ES-I3 (cell line): Measurements from ENCODE around the gene R3HDM1.
A peak's percentile ranks its signal among the peaks of the same experiment; 100 is the strongest.
"Not testable (repeated sequence)": the region's sequence is repeated elsewhere in the genome, so short reads cannot be mapped to it uniquely, and the experiment has no call there.

Source experiments
- H3K36me3 ChIP-seq: 2 replicates; pipeline ENCODE4 v1.6.1; 2013; ENCODE audit warnings: mild to moderate bottlenecking, low read length, control low read depth, moderate library complexity; ENCODE audit not compliant: insufficient read depth
- H3K4me1 ChIP-seq: 2 replicates; pipeline ENCODE4 v1.6.1; 2013; ENCODE audit warnings: mild to moderate bottlenecking, control low read depth, low read length; ENCODE audit not compliant: insufficient read depth
- H3K9ac ChIP-seq: 2 replicates; pipeline ENCODE4 v1.6.1; 2013; ENCODE audit warnings: low read depth, mild to moderate bottlenecking, low read length, moderate library complexity
- H3K9me3 ChIP-seq: 2 replicates; pipeline ENCODE4 v1.6.1; 2013; ENCODE audit warnings: mild to moderate bottlenecking, low read length, moderate library complexity; ENCODE audit not compliant: control insufficient read depth, insufficient read depth

R3HDM1 gene

GRCh38 chr2:135531231-135532197 lies at the start of gene R3HDM1:
Gene R3HDM1 (plus strand): TSS chr2:135531484. CDS start chr2:135604846, 73,362 bp downstream.
- Histone ChIP-seq H3K9me3 (no peaks in the 10 kb centered on the region), H3K4me1 (no peaks in the 10 kb centered on the region), H3K36me3 (no peaks in the 10 kb centered on the region), H3K9ac (peak within 1 kb of the TSS; percentile 93)

- Histone ChIP-seq H3K36me3 (no peaks in the 10 kb centered on the region), H3K9me3 (peaks cover 6% of the 10 kb centered on the region; the same call in 1 of the 2 replicates), H3K4me1 (no peaks in the 10 kb centered on the region), H3K9ac (no peak overlapping the region)
Measured at GRCh38 chr2:135485441-135485840, 45.8 kb upstream of the R3HDM1 start.

GRCh38 chr2:135490376-135490775 lies 40.9 kb upstream of the R3HDM1 start:
- Histone ChIP-seq H3K4me1 (no peaks in the 10 kb centered on the region), H3K36me3 (no peaks in the 10 kb centered on the region), H3K9ac (no peak overlapping the region), H3K9me3 (peaks cover 6% of the 10 kb centered on the region; the same call in 1 of the 2 replicates)

GRCh38 chr2:135494503-135494902 lies 36.8 kb upstream of the R3HDM1 start:
- H3K4me1 ChIP-seq = no peaks in the 10 kb centered on the region
- H3K36me3 ChIP-seq = no peaks in the 10 kb centered on the region
- peaks cover 2% of the 10 kb centered on the region; the same call in 1 of the 2 replicates for H3K9me3 ChIP-seq
- H3K9ac ChIP-seq = no peak overlapping the region

GRCh38 chr2:135494917-135495316 lies 36.4 kb upstream of the R3HDM1 start:
- no peak overlapping the region for H3K9ac ChIP-seq
- no peaks in the 10 kb centered on the region for H3K36me3 ChIP-seq
- H3K4me1 ChIP-seq = no peaks in the 10 kb centered on the region
- peaks cover 6% of the 10 kb centered on the region; the same call in 1 of the 2 replicates for H3K9me3 ChIP-seq

GRCh38 chr2:135498588-135498987 lies 32.7 kb upstream of the R3HDM1 start:
- peaks cover 12% of the 10 kb centered on the region; the same call in 1 of the 2 replicates for H3K9me3 ChIP-seq
- not testable (repeated sequence) for H3K9ac ChIP-seq, H3K36me3 ChIP-seq, H3K4me1 ChIP-seq

GRCh38 chr2:135504811-135505210 lies 26.5 kb upstream of the R3HDM1 start:
- Histone ChIP-seq H3K36me3 (peaks cover 4% of the 10 kb centered on the region; the same call in 1 of the 2 replicates), H3K4me1 (no peaks in the 10 kb centered on the region), H3K9ac (no peak overlapping the region), H3K9me3 (peaks cover 7% of the 10 kb centered on the region; the same call in 1 of the 2 replicates)

GRCh38 chr2:135510577-135510976 lies 20.7 kb upstream of the R3HDM1 start:
- peaks cover 5% of the 10 kb centered on the region for H3K36me3 ChIP-seq
- no peak overlapping the region for H3K9ac ChIP-seq
- no peaks in the 10 kb centered on the region for H3K4me1 ChIP-seq
- H3K9me3 ChIP-seq = peaks cover 2% of the 10 kb centered on the region; the same call in 1 of the 2 replicates

- H3K9me3 ChIP-seq = peaks cover 2% of the 10 kb centered on the region; the same call in 1 of the 2 replicates
- H3K9ac ChIP-seq = no peak overlapping the region
- H3K4me1 ChIP-seq = no peaks in the 10 kb centered on the region
- H3K36me3 ChIP-seq = peaks cover 5% of the 10 kb centered on the region
Measured at GRCh38 chr2:135512099-135512498, 19.2 kb upstream of the R3HDM1 start.

GRCh38 chr2:135525786-135526185 lies 5.5 kb upstream of the R3HDM1 start:
- H3K36me3 ChIP-seq = no peaks in the 10 kb centered on the region
- no peak overlapping the region for H3K9ac ChIP-seq
- H3K9me3 ChIP-seq = no peaks in the 10 kb centered on the region; the same call in 1 of the 2 replicates
- no peaks in the 10 kb centered on the region for H3K4me1 ChIP-seq

GRCh38 chr2:135528006-135528405 lies 3.3 kb upstream of the R3HDM1 start:
- no peak overlapping the region for H3K9ac ChIP-seq
- H3K36me3 ChIP-seq = no peaks in the 10 kb centered on the region
- no peaks in the 10 kb centered on the region for H3K4me1 ChIP-seq

GRCh38 chr2:135530313-135531230 lies 712 bp upstream of the R3HDM1 start, which contains the start of gene ZRANB3:
Gene ZRANB3 (minus strand): TSS chr2:135531218.
- no peaks in the 10 kb centered on the region for H3K9me3 ChIP-seq
- H3K4me1 ChIP-seq = no peaks in the 10 kb centered on the region
- H3K9ac ChIP-seq = peak within 1 kb of the TSS; percentile 93
- no peaks in the 10 kb centered on the region for H3K36me3 ChIP-seq

More at GRCh38 chr2:135528006-135528405, 3.3 kb upstream of the R3HDM1 start:
- no peaks in the 10 kb centered on the region for H3K9me3 ChIP-seq

- Histone ChIP-seq H3K9ac (peak overlapping the region; percentile 2; the same call in 1 of the 2 replicates), H3K4me1 (no peaks in the 10 kb centered on the region), H3K9me3 (no peaks in the 10 kb centered on the region; the same call in 1 of the 2 replicates), H3K36me3 (no peaks in the 10 kb centered on the region)
Measured at GRCh38 chr2:135532581-135532980, 1.3 kb downstream of the R3HDM1 start.

GRCh38 chr2:135533545-135533944 lies 2.3 kb downstream of the R3HDM1 start:
- not testable (repeated sequence) for H3K36me3 ChIP-seq, H3K4me1 ChIP-seq, H3K9me3 ChIP-seq, H3K9ac ChIP-seq
